Tibial artery (tissue), 4 donors: ENCODE data around the gene TSTD1.

Source experiments
- DNase-seq, 2 donors: peaks; one replicate each; pipeline ENCODE4 v3.0.0-alpha.2; 2019
- H3K27ac ChIP-seq, 2 donors: fragments of 200-600 bp; sonication (generic) in 1 of 2; 1 replicate in 1 of 2; 2 replicates in 1 of 2; pipeline ENCODE4 v1.5.1; 2018 to 2019; ENCODE audit warnings: mild to moderate bottlenecking in 1 of 2
- H3K27me3 ChIP-seq, 2 donors: fragments of 200-600 bp; sonication (generic) in 1 of 2; one replicate each; pipeline versions ENCODE4 v1.5.1 to v1.6.0; 2016 to 2019
- H3K36me3 ChIP-seq, 3 donors: fragments of 200-600 bp; sonication (generic) in 2 of 3; one replicate each; pipeline ENCODE4 v1.5.1; 2016 to 2019; ENCODE audit warnings: mild to moderate bottlenecking in 2 of 3
- H3K4me1 ChIP-seq, 4 donors: fragments of 200-600 bp; sonication (generic) in 2 of 4; 1 replicate in 3 of 4; 2 replicates in 1 of 4; pipeline ENCODE4 v1.5.1; 2016 to 2019
- H3K4me3 ChIP-seq, 2 donors: fragments of 200-600 bp; sonication (generic) in 1 of 2; 1 replicate in 1 of 2; 2 replicates in 1 of 2; pipeline ENCODE4 v1.5.1; 2018 to 2019; ENCODE audit warnings: mild to moderate bottlenecking in 2 of 2
- H3K9me3 ChIP-seq, 3 donors: fragments of 200-600 bp; sonication (generic) in 1 of 3; one replicate each; pipeline ENCODE4 v1.5.1; 2016 to 2019
- CTCF ChIP-seq, 2 experiments: fragments of 200-600 bp in 1 of 2; fragments of 450-650 bp in 1 of 2; IDR thresholded peaks; one replicate each; pipeline ENCODE4 v1.5.1; 2017 to 2019; ENCODE audit warnings: antibody characterized with exemption in 2 of 2, mild to moderate bottlenecking in 1 of 2, moderate library complexity in 1 of 2
- intact Hi-C: fragments of 100-400 bp; cut with DNase I; formaldehyde crosslinking; loops from one replicate; pipeline ENCODE4 v1.15.0; 2023; ENCODE audit warnings: low total_unique reads

The TSTD1 gene

GRCh38 chr1:161082996-161083747 is 44.4 kb upstream of the TSTD1 start:
- Histone ChIP-seq H3K36me3 (no peaks in the 10 kb centered on the region), H3K4me1 (peaks cover 0 to 16% (median 0%) of the 10 kb centered on the region in 4 donors), H3K9me3 (no peaks in the 10 kb centered on the region), H3K27me3 (peaks cover 0 to 22% of the 10 kb centered on the region in 2 donors), H3K27ac (no peak overlapping the region), H3K4me3 (no peak overlapping the region)
- peak; percentile 84 to 87 for DNase-seq
- intact Hi-C loops = no loop called here
- TF ChIP-seq CTCF (IDR thresholded peaks at IDR 0.05) = no peak

DNA sequence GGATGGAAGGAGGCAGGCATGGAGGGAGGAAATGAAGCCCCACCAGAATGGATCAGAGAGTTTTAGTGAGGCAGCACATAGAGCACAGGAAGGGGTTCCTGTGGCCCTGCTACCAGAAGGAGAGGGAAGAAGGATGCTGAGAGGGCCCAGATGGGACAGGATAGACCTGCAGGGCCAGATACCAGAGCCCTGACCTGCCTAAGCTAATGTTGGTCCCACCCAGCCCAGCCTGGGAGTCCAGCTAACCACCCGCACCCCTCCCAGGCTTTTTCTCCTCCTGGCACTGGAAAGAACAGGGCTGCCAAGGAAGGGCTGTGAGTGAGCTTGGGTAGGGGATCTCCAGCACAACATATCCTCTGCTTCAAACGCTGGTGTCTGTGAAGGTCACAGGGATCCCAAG is 43.7 kb upstream of the TSTD1 start:
- Histone ChIP-seq H3K4me3 (no peak overlapping the region), H3K27ac (no peak overlapping the region), H3K4me1 (peaks cover 0 to 16% (median 0%) of the 10 kb centered on the region in 4 donors), H3K27me3 (peaks cover 0 to 15% of the 10 kb centered on the region in 2 donors), H3K36me3 (no peaks in the 10 kb centered on the region), H3K9me3 (no peaks in the 10 kb centered on the region)
- TF ChIP-seq CTCF (IDR thresholded peaks at IDR 0.05) = no peak
- no peak for DNase-seq
- intact Hi-C loops = no loop called here

DNA sequence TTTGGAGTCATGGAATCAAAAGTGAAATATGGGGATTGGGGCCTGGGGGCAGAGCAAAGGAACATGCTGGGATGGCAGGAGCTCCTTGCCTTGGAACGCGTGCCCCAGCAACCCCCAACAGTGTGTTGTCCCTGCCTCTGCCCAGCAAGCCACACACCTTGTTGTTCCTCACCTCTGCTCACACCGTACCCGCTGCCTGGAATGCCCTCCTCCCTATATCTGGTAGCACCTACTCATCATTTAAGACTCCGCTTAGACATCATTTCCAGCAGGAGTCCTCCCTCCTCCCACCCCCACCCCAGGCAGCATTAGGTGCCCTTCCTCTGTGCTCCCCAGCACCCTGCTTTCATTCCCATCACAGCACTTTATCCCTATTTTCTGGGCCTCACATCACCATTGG is 42.8 kb upstream of the TSTD1 start:
- no peak for DNase-seq
- Histone ChIP-seq H3K4me1 (peaks cover 0 to 16% (median 0%) of the 10 kb centered on the region in 4 donors), H3K9me3 (no peaks in the 10 kb centered on the region), H3K27me3 (peaks cover 0 to 9% of the 10 kb centered on the region in 2 donors), H3K36me3 (no peaks in the 10 kb centered on the region), H3K4me3 (no peak overlapping the region), H3K27ac (no peak overlapping the region)
- no peak for TF ChIP-seq CTCF (IDR thresholded peaks at IDR 0.05)
- intact Hi-C loops = no loop called here

GRCh38 chr1:161080441-161081405 is 42.0 kb upstream of the TSTD1 start:
- Histone ChIP-seq H3K9me3 (no peaks in the 10 kb centered on the region), H3K27ac (no peak overlapping the region), H3K27me3 (peaks cover 0 to 4% of the 10 kb centered on the region in 2 donors), H3K36me3 (no peaks in the 10 kb centered on the region), H3K4me3 (no peak overlapping the region), H3K4me1 (peaks cover 0 to 16% (median 0%) of the 10 kb centered on the region in 4 donors)
- no peak for DNase-seq
- intact Hi-C loops = no loop called here
- no peak for TF ChIP-seq CTCF (IDR thresholded peaks at IDR 0.05)

DNA sequence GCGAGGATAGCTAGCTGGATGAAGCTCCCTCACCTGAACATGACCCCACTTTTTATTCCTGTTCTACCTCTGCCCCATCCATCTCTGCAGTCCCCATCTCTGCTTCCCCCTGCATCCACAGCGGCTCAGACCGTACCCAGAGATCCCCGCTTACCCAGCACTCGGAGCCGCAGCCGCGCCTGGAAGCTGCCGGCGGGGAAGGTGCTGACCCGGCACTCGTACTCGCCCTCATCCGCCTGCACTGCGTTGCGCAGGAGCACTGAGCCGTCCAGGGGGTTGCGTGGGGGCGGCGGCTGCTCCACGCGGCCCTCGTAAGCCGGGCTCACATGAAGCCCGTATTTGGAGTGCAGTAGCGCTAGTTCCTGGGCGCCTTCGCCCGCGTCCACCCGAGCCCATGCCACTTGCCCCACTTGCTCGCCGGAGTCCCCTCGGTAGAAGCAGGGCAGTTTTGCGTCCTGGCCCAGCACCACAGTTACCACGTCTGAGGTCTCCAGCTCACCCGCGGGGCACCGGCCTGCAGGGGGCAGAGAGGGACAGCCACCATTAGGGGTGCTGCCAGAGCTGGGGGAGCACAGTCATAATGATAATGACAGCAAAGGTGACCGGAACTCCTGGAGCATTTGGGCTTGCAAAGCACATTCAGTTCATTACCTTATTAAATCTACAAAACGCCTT is 40.8 kb upstream of the TSTD1 start:
- H3K27me3 ChIP-seq = peaks cover 0 to 4% of the 10 kb centered on the region in 2 donors
- H3K9me3 ChIP-seq = no peaks in the 10 kb centered on the region
- intact Hi-C loops = no loop called here
- DNase-seq = no peak
- H3K36me3 ChIP-seq = no peaks in the 10 kb centered on the region
- no peak for TF ChIP-seq CTCF (IDR thresholded peaks at IDR 0.05)
- H3K4me1 ChIP-seq = peaks cover 0 to 16% (median 0%) of the 10 kb centered on the region in 4 donors
- H3K27ac ChIP-seq = no peak overlapping the region
- no peak overlapping the region for H3K4me3 ChIP-seq
